ENCODE data around the gene PITPNC1. TPM values are rescaled to one million over a fixed set of nuclear protein-coding genes. Genes with fewer than 3 reads are reported as not detected.
A peak's percentile ranks its signal among the peaks of the same experiment; 100 is the strongest.

Gene PITPNC1
- total RNA-seq, 4 donors from 2014 or later: 14.1 to 35.5 (median 31.8) TPM

DNA sequence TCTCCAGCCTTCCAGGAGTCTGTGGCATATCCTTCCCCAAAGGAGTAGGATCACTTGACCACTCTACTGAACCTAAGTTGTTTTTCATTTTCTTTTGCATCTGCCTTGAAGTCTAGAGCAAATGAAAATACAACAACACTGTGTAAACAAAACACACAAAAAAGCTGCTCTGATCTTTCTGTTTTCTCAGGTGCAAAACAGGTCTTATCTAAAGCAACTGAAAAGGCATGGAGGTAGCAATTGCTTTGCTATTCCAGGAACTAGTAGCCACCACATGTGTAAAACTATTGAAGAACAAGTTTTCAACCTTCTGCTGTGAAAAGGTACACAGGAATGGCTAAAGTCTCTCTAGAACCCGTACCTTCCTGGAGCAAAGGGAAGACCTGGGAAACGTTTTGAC is 127.1 kb downstream of the PITPNC1 start:
- DNase-seq (ENCODE audit: extremely low spot score): no peak
- TF ChIP-seq CTCF (IDR thresholded peaks at IDR 0.05) (no peak), POLR2A (IDR thresholded peaks at IDR 0.05; ENCODE audit: low read depth) (no peak), EP300 (IDR thresholded peaks at IDR 0.05) (no peak), POLR2AphosphoS5 (IDR thresholded peaks at IDR 0.05) (no peak)
- H3K9me3 ChIP-seq: peaks cover 0 to 6% (median 0%) of the 10 kb centered on the region in 4 donors
- H3K27me3 ChIP-seq: no peaks in the 10 kb centered on the region
- peaks cover 0 to 18% (median 9%) of the 10 kb centered on the region in 4 donors for H3K4me1 ChIP-seq
- no peak overlapping the region for H3K4me3 ChIP-seq
- intact Hi-C loops (cut with DNase I): no loop called here
- H3K36me3 ChIP-seq: no peaks in the 10 kb centered on the region
- 88% methylated on average over 2 of the region's 2 CpGs for WGBS
- no peak overlapping the region for H3K27ac ChIP-seq (replicated peaks in 1 of 4)

DNA sequence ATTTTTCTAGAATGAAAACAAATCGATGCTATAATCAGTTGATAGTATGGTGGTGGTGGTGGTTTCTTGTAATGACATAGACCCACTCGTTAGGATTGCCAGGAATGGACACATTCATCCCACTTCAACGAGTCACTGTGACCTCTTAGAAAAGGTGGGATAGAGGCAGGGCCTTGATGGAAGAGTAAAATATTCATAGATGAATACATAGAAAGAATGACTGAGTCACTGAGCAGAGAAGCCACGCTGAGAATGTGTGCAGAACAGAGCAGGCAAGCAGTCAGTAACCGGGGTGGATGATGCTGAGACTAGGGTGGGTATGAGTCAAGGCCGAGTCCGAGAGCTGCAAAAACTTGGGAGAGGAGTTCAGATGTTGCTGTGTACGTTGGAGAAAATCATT is 129.9 kb downstream of the PITPNC1 start:
- Histone ChIP-seq H3K4me1 (peaks cover 11 to 23% (median 14%) of the 10 kb centered on the region in 4 donors), H3K9me3 (peaks cover 0 to 6% (median 0%) of the 10 kb centered on the region in 4 donors), H3K27me3 (no peaks in the 10 kb centered on the region), H3K27ac (replicated peaks in 1 of 4) (no peak overlapping the region), H3K36me3 (no peaks in the 10 kb centered on the region), H3K4me3 (no peak overlapping the region)
- WGBS: 94% methylated on average over 8 of the region's 8 CpGs
- DNase-seq (ENCODE audit: extremely low spot score): no peak
- TF ChIP-seq EP300 (IDR thresholded peaks at IDR 0.05) (no peak), POLR2AphosphoS5 (IDR thresholded peaks at IDR 0.05) (no peak), POLR2A (IDR thresholded peaks at IDR 0.05; ENCODE audit: low read depth) (no peak), CTCF (IDR thresholded peaks at IDR 0.05) (no peak)
- intact Hi-C loops (cut with DNase I): no loop called here

DNA sequence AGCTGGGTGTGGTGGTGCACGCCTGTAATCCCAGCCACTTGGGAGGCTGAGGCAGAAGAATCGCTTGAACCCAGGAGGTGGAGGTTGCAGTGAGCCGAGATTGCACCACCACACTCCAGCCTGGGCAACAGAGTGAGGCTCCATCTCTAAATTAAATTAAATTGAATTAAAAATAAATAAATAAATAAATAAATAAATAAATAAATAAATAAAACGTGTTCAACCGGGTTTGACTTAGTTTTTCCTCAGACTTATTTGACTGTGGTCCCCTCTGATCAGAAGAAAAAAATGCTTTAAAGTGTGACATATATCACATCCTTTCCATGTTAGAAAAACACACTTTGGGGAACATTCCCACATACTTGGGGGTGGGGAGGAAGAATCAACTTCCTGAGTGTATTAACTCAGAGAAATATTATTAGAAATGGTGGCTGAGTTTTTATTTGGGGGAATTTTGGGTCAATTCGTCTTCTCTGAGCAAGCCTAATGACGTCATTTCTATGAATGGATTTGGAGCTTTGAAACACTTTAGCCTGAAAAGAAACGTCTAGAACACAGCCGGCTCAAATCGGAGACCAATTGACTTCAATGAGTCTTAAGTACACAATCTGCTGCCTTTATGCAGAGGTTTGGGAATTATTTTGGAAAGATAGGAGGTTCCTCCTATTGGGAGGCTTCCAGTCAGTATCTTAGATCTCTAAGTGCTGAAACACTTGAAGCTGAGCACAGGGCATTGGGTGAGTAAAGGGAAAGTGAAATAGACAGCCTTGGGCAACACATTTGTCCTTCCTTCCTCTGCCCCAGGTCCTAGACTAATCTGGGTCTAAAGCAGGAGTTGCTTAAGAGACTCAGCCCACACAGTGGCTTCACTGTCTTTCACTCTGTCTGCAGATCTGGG is 132.6 kb downstream of the PITPNC1 start:
- WGBS: 60% methylated on average over 10 of the region's 10 CpGs

GRCh38 chr17:67511012-67511411 is 133.9 kb downstream of the PITPNC1 start:
- Histone ChIP-seq H3K9me3 (peaks cover 0 to 6% (median 0%) of the 10 kb centered on the region in 4 donors), H3K36me3 (no peaks in the 10 kb centered on the region), H3K27me3 (no peaks in the 10 kb centered on the region), H3K4me1 (peaks cover 25 to 33% (median 30%) of the 10 kb centered on the region in 4 donors), H3K4me3 (no peak overlapping the region), H3K27ac (replicated peaks in 1 of 4) (no peak overlapping the region)
- intact Hi-C loops (cut with DNase I): no loop called here
- DNase-seq (ENCODE audit: extremely low spot score): no peak
- TF ChIP-seq EP300 (IDR thresholded peaks at IDR 0.05) (no peak), POLR2AphosphoS5 (IDR thresholded peaks at IDR 0.05) (no peak)
- whole genome bisulfite sequencing: 82% methylated on average over 3 of the region's 3 CpGs

More for the DNA sequence above, 132.6 kb downstream of the PITPNC1 start:
- peaks cover 11 to 19% (median 16%) of the 10 kb centered on the region in 4 donors for H3K4me1 ChIP-seq
- H3K27me3 ChIP-seq: no peaks in the 10 kb centered on the region
- peak overlapping the region in 1 of 4 donors; percentile 20 for H3K4me3 ChIP-seq
- peaks cover 0 to 6% (median 0%) of the 10 kb centered on the region in 4 donors for H3K9me3 ChIP-seq
- no peak for DNase-seq (ENCODE audit: extremely low spot score)
- intact Hi-C loops (cut with DNase I): no loop called here
- H3K27ac ChIP-seq (replicated peaks in 1 of 4): peak overlapping the region; percentile 10 to 37 (median 34)
- H3K36me3 ChIP-seq: no peaks in the 10 kb centered on the region
- TF ChIP-seq POLR2AphosphoS5 (IDR thresholded peaks at IDR 0.05) (no peak), POLR2A (IDR thresholded peaks at IDR 0.05; ENCODE audit: low read depth) (no peak), EP300 (IDR thresholded peaks at IDR 0.05) (no peak), CTCF (IDR thresholded peaks at IDR 0.05) (no peak)

DNA sequence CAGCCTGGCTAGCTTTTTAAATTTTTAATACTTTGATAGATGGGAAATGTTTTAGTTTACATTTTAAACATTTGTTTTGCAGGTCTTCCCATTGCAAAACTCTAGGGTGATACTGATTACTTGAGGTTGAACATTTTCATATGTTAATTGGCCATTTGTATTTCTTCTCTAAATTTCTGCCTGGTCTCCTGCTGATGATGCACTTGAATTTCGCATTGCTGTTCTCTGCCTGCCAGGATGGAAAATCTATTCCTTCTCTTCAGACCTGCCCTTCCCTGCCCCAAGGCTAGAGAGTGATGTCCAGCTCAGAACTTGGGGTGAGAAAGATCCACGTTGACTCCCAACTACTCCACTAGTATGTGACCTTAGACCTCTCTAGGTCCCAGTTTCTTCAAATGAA is 134.7 kb downstream of the PITPNC1 start:
- peaks cover 32 to 41% (median 37%) of the 10 kb centered on the region in 4 donors for H3K4me1 ChIP-seq
- H3K36me3 ChIP-seq: no peaks in the 10 kb centered on the region
- intact Hi-C loops (cut with DNase I): no loop called here
- H3K27ac ChIP-seq (replicated peaks in 1 of 4): no peak overlapping the region
- TF ChIP-seq POLR2AphosphoS5 (IDR thresholded peaks at IDR 0.05): no peak
- TF ChIP-seq EP300 (IDR thresholded peaks at IDR 0.05): no peak
- no peak for TF ChIP-seq CTCF (IDR thresholded peaks at IDR 0.05)
- no peak for TF ChIP-seq POLR2A (IDR thresholded peaks at IDR 0.05; ENCODE audit: low read depth)
- DNase-seq (ENCODE audit: extremely low spot score): no peak
- H3K27me3 ChIP-seq: no peaks in the 10 kb centered on the region
- H3K9me3 ChIP-seq: peaks cover 0 to 6% (median 0%) of the 10 kb centered on the region in 4 donors
- 98% methylated on average over 2 of the region's 2 CpGs for WGBS
- H3K4me3 ChIP-seq: no peak overlapping the region

All from esophagus muscularis mucosa (tissue), 4 donors.